K562 (cell line): ENCODE results near the gene CHD1L.

Experiments used
- ATF6 ChIP-seq: sonication (generic); formaldehyde crosslinking; IDR thresholded peaks from 2 replicates; pipeline ENCODE4 v1.4.0; 2020; ENCODE audit warnings: mild to moderate bottlenecking, missing genetic modification reagents
- CTCF ChIP-seq, 3 experiments: IDR thresholded peaks in 2 of 3; conservative IDR thresholded peaks in 1 of 3; 2 replicates each; pipeline ENCODE4 v1.5.1; 2011 to 2012; ENCODE audit warnings: low read length in 3 of 3, mild to moderate bottlenecking in 3 of 3, control low read depth in 2 of 3, improper control_type of control experiment in 1 of 3, inconsistent platforms in 1 of 3, low read depth in 1 of 3, mixed read lengths in 1 of 3, moderate library complexity in 1 of 3; ENCODE audit not compliant: insufficient read depth in 2 of 3
- FOXA3 ChIP-seq, 2 experiments: fragments of 450-650 bp in 1 of 2; sonication (generic) in 1 of 2; formaldehyde crosslinking; IDR thresholded peaks in 1 of 2; conservative IDR thresholded peaks in 1 of 2; 2 replicates each; pipeline versions ENCODE4 v1.4.0 to v1.8.0; 2020 to 2022; ENCODE audit warnings: mild to moderate bottlenecking in 2 of 2, missing genetic modification reagents in 1 of 2
- FOXK2 ChIP-seq, 2 experiments: fragments of 450-650 bp; IDR thresholded peaks in 1 of 2; conservative IDR thresholded peaks in 1 of 2; 2 replicates each; pipeline ENCODE4 v1.6.1; 2016; ENCODE audit warnings: low read depth in 2 of 2, mild to moderate bottlenecking in 1 of 2
- JUN ChIP-seq, 2 experiments: sonication (generic) in 1 of 2; formaldehyde crosslinking in 1 of 2; IDR thresholded peaks; 2 replicates each; pipeline versions ENCODE4 v1.6.1 to v1.8.0; 2012 to 2022; ENCODE audit warnings: borderline replicate concordance in 2 of 2, mild to moderate bottlenecking in 2 of 2, improper control_type of control experiment in 1 of 2, low read depth in 1 of 2, low read length in 1 of 2, missing genetic modification reagents in 1 of 2
- MAFK ChIP-seq: IDR thresholded peaks from 2 replicates; pipeline ENCODE4 v1.6.1; 2011; ENCODE audit warnings: low read length, improper control_type of control experiment
- PHB ChIP-seq: fragments of 250-450 bp; sonication (Bioruptor Pico); IDR thresholded peaks from 2 replicates; pipeline ENCODE4 v1.5.0; 2021
- POLR2AphosphoS2 ChIP-seq: IDR thresholded peaks from 2 replicates; pipeline ENCODE4 v1.6.1; 2012; ENCODE audit warnings: low read length, improper control_type of control experiment
- REST ChIP-seq, 2 experiments: fragments of 450-650 bp; formaldehyde crosslinking in 1 of 2; IDR thresholded peaks; 2 replicates each; pipeline versions ENCODE4 v1.4.0 to v1.6.1; 2014 to 2020; ENCODE audit warnings: mild to moderate bottlenecking in 2 of 2, borderline replicate concordance in 1 of 2, low read depth in 1 of 2
- TF ChIP-seq, protein P1 (sequence below): fragments of 450-650 bp; formaldehyde crosslinking; IDR thresholded peaks from 2 replicates; pipeline ENCODE4 v1.4.0; 2020; ENCODE audit warnings: mild to moderate bottlenecking, moderate library complexity

DNA sequence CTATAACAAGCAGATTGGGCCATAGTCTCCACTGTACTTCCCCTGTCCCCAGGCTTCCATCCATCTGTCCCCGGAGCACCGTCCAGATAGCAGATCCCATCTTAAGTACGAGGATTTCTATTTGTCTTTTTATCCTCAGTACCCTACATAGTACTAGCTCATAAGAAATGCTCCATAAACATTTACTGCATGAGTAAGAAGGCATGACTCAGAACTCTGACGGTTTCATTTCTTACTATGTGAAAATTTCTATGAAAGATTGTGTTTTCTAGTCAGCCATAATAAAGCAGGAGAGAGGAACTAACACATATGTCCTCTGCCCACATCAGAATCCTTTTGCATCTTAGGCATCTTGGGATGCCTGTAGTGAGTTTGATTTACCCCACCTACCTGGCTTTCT lies 49.5 kb downstream of the CHD1L start:
- no peak for TF ChIP-seq CTCF (IDR thresholded peaks at IDR 0.05 in 2 of 3, conservative IDR thresholded peaks at IDR 0.05 in 1 of 3; ENCODE audit: insufficient read depth in 2 of 3, low read depth in 1 of 3, low read length in 3 of 3)
- no peak for TF ChIP-seq POLR2AphosphoS2
- TF ChIP-seq MAFK: no peak
- TF ChIP-seq ATF6 (CRISPR knock-in tag): no peak
- TF ChIP-seq, protein P1, sequence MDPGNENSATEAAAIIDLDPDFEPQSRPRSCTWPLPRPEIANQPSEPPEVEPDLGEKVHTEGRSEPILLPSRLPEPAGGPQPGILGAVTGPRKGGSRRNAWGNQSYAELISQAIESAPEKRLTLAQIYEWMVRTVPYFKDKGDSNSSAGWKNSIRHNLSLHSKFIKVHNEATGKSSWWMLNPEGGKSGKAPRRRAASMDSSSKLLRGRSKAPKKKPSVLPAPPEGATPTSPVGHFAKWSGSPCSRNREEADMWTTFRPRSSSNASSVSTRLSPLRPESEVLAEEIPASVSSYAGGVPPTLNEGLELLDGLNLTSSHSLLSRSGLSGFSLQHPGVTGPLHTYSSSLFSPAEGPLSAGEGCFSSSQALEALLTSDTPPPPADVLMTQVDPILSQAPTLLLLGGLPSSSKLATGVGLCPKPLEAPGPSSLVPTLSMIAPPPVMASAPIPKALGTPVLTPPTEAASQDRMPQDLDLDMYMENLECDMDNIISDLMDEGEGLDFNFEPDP: no peak
- no peak for TF ChIP-seq PHB
- no peak for TF ChIP-seq JUN (IDR thresholded peaks at IDR 0.05; ENCODE audit: borderline replicate concordance, low read depth, low read length)
- TF ChIP-seq JUN (CRISPR knock-in tag; IDR thresholded peaks at IDR 0.05; ENCODE audit: borderline replicate concordance): no peak
- no peak for TF ChIP-seq FOXK2 (conservative IDR thresholded peaks at IDR 0.05 in 1 of 2, IDR thresholded peaks at IDR 0.05 in 1 of 2; ENCODE audit: low read depth in 2 of 2)
- no peak for TF ChIP-seq FOXA3 (CRISPR knock-in tag; conservative IDR thresholded peaks at IDR 0.05 in 1 of 2, IDR thresholded peaks at IDR 0.05 in 1 of 2)
- TF ChIP-seq REST (IDR thresholded peaks at IDR 0.05; ENCODE audit: borderline replicate concordance): no peak
- TF ChIP-seq REST (CRISPR knock-in tag; IDR thresholded peaks at IDR 0.05; ENCODE audit: low read depth): no peak
